SK-N-MC (cell line): Measurements from ENCODE around the gene SPATS2L.

Experiments used
- EZH2 ChIP-seq: fragments of 200-600 bp; sonication (generic); IDR thresholded peaks from one replicate; pipeline ENCODE4 v1.6.1; 2017; ENCODE audit warnings: antibody characterized with exemption
- POLR2AphosphoS5 ChIP-seq: IDR thresholded peaks from 2 replicates; pipeline ENCODE4 v1.6.1; 2012; ENCODE audit warnings: mild to moderate bottlenecking, low read depth, low read length, borderline replicate concordance

DNA sequence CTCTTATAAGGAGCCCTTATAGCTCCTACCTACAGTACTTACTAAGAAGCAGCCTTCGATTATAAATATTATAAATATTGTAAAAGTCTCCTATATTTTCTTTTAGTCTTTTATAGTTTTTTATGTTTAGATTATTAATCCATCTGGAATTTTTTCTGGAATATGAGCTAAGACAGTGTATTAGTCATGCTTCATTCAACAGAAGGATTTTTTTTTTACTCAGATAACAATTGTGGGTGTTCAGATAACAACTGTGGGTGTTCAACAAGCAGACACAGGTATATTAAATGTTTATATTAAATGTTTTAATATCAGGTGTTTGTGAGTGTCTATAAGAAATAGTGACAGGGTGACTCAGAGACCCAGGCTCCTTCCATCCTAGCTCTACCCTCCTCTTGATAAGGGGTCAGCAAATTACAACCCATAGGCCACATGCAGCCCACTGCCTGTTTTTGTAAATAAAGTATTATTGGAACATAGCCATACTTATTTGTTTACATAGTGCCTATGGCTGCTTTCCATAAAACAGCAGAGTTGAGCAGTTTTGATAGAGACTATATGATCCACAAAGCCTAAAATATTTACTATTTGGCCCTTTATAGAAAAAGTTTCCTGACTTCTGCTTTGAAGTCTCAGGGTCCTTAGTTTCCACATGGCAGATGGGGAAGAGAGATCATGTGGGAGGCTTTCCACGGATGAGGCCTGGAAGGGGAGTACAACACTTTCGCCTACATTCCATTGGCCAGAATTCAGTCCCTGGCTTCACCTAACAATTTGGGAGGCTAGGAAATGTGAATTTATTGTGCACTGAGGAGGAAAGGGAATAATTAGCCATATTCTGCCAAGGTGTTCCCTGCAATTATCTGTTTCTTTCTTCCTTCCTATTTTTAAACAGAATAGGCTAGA, 4.3 kb upstream of the SPATS2L start:
- TF ChIP-seq POLR2AphosphoS5 (no peak), EZH2 (no peak)
